ENCODE results near the gene ZNRF3.

GRCh38 chr22:28995551-28995950, 112.2 kb downstream of the ZNRF3 start:
- no peak for TF ChIP-seq POLR2A (IDR thresholded peaks at IDR 0.05)
- TF ChIP-seq CTCF (IDR thresholded peaks at IDR 0.05), result no peak

All from uterus (tissue), 2 donors.